ENCODE results near the gene ADRB2. TPM values are rescaled to one million over a fixed set of nuclear protein-coding genes. Genes with fewer than 3 reads are reported as not detected.

The ADRB2 gene
- total RNA-seq, 1 experiment from 2014 or later, result 2.8 TPM

- Histone ChIP-seq H3K4me1 (replicated peaks; ENCODE audit: insufficient read depth) (no peaks in the 10 kb centered on the region), H3K9me2 (ENCODE audit: insufficient read depth) (no peaks in the 10 kb centered on the region; the same call in 1 of the 2 replicates), H3K79me2 (ENCODE audit: low read depth) (no peaks in the 10 kb centered on the region), H2AFZ (no peak overlapping the region), H3K9me3 (ENCODE audit: insufficient read depth, low read depth) (no peaks in the 10 kb centered on the region), H3K27me3 (ENCODE audit: insufficient read depth, low read depth) (no peaks in the 10 kb centered on the region), H3K4me3 (no peak overlapping the region), H3K4me2 (no peak overlapping the region), H3F3A (ENCODE audit: insufficient read depth, low read depth) (no peaks in the 10 kb centered on the region), H4K20me1 (ENCODE audit: insufficient read depth) (no peaks in the 10 kb centered on the region), H3K27ac (no peak overlapping the region), H3K36me3 (ENCODE audit: low read depth) (no peaks in the 10 kb centered on the region)
- intact Hi-C loops (cut with micrococcal nuclease; ENCODE audit: unreplicated experiment), result no loop called here
- no TSS peak for BruUV-seq (replicated peaks)
- TF ChIP-seq EZH2 (IDR thresholded peaks at IDR 0.05; ENCODE audit: low read depth) (no peak), CTCF (conservative IDR thresholded peaks at IDR 0.05) (no peak)
- POLR2A ChIA-PET (ENCODE audit: unreplicated experiment), result no interaction called here
- no peak for DNase-seq
- CTCF ChIA-PET, result interaction anchor here (0.6 kb wide), 1 partner anchor 46 kb away, joined by 3 read pairs; no protein-coding TSS in a partner anchor
Observed at GRCh38 chr5:148853868-148854267, 27.5 kb downstream of the ADRB2 start.

- CTCF ChIA-PET, result no interaction called here
Observed at GRCh38 chr5:148855249-148856008, 29.0 kb downstream of the ADRB2 start.

GRCh38 chr5:148856009-148856367 is 29.6 kb downstream of the ADRB2 start:
- Histone ChIP-seq H4K20me1 (ENCODE audit: insufficient read depth) (no peaks in the 10 kb centered on the region), H3K9me2 (ENCODE audit: insufficient read depth) (no peaks in the 10 kb centered on the region; the same call in 1 of the 2 replicates), H3K27ac (no peak overlapping the region), H3K4me3 (no peak overlapping the region), H3K79me2 (ENCODE audit: low read depth) (no peaks in the 10 kb centered on the region), H3K27me3 (ENCODE audit: insufficient read depth, low read depth) (no peaks in the 10 kb centered on the region), H3K4me1 (replicated peaks; ENCODE audit: insufficient read depth) (no peaks in the 10 kb centered on the region), H3K36me3 (ENCODE audit: low read depth) (no peaks in the 10 kb centered on the region), H3K9me3 (ENCODE audit: insufficient read depth, low read depth) (no peaks in the 10 kb centered on the region), H3F3A (ENCODE audit: insufficient read depth, low read depth) (no peaks in the 10 kb centered on the region), H2AFZ (no peak overlapping the region), H3K4me2 (no peak overlapping the region)
- no peak for DNase-seq
- no TSS peak for BruUV-seq (replicated peaks)
- POLR2A ChIA-PET (ENCODE audit: unreplicated experiment), result no interaction called here
- no peak for TF ChIP-seq CTCF (conservative IDR thresholded peaks at IDR 0.05)
- no peak for TF ChIP-seq EZH2 (IDR thresholded peaks at IDR 0.05; ENCODE audit: low read depth)
- intact Hi-C loops (cut with micrococcal nuclease; ENCODE audit: unreplicated experiment), result no loop called here
- CTCF ChIA-PET, result no interaction called here

More at GRCh38 chr5:148855249-148856008, 29.0 kb downstream of the ADRB2 start:
- Histone ChIP-seq H3K36me3 (ENCODE audit: low read depth) (no peaks in the 10 kb centered on the region), H4K20me1 (ENCODE audit: insufficient read depth) (no peaks in the 10 kb centered on the region), H3K79me2 (ENCODE audit: low read depth) (no peaks in the 10 kb centered on the region), H3K27ac (no peak overlapping the region), H3K4me3 (no peak overlapping the region), H3K27me3 (ENCODE audit: insufficient read depth, low read depth) (no peaks in the 10 kb centered on the region), H3K9me2 (ENCODE audit: insufficient read depth) (no peaks in the 10 kb centered on the region; the same call in 1 of the 2 replicates), H3K9me3 (ENCODE audit: insufficient read depth, low read depth) (no peaks in the 10 kb centered on the region), H3K4me2 (no peak overlapping the region), H3K4me1 (replicated peaks; ENCODE audit: insufficient read depth) (no peaks in the 10 kb centered on the region), H3F3A (ENCODE audit: insufficient read depth, low read depth) (no peaks in the 10 kb centered on the region), H2AFZ (no peak overlapping the region)
- intact Hi-C loops (cut with micrococcal nuclease; ENCODE audit: unreplicated experiment), result no loop called here
- no peak for DNase-seq
- TF ChIP-seq EZH2 (IDR thresholded peaks at IDR 0.05; ENCODE audit: low read depth), result no peak
- no TSS peak for BruUV-seq (replicated peaks)
- POLR2A ChIA-PET (ENCODE audit: unreplicated experiment), result no interaction called here
